ENCODE measurements around the gene CEP104.

CEP104 gene

DNA sequence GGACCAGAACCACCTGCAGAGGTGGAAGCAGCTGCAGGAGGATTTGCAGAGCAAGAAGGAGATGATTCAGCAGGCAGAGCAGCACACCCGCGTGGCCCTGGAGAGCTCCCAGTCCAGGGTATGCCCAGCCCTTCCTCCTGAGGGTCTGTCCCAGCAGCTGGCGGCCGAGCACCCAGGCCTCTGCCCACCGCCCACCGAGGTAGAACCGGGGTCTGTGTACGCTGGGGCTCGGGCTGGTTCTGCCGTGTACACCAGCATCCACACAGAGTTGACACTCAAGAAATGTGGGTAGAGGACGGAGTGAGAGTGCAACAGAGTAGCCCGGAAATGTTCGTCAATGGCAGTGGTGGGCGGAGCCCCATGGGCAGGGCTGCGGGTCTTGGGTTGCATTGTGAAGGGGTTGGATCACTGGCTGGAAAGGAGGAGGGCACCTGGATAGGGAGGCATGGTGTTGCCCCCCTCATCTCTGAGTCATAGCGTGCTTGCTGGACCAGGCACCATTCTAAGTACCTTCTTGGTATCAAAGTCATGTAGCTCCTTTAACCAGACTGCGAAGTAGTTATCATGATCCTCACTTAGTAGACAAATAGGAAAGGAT lies 89.6 kb downstream of the CEP104 start:
- DNase-seq (ENCODE audit: low read depth): no peak
- no peak for TF ChIP-seq CTCF (conservative IDR thresholded peaks at IDR 0.05; ENCODE audit: control insufficient read depth, insufficient read depth, low read depth, low read length)
- no peak overlapping the region for H3K4me3 ChIP-seq (ENCODE audit: control insufficient read depth, low read depth, low read length)

GRCh38 chr1:3763351-3764125 lies 93.5 kb downstream of the CEP104 start:
- no peak for DNase-seq (ENCODE audit: low read depth)
- TF ChIP-seq CTCF (conservative IDR thresholded peaks at IDR 0.05; ENCODE audit: control insufficient read depth, insufficient read depth, low read depth, low read length): no peak
- H3K4me3 ChIP-seq (ENCODE audit: control insufficient read depth, low read depth, low read length): no peak overlapping the region

DNA sequence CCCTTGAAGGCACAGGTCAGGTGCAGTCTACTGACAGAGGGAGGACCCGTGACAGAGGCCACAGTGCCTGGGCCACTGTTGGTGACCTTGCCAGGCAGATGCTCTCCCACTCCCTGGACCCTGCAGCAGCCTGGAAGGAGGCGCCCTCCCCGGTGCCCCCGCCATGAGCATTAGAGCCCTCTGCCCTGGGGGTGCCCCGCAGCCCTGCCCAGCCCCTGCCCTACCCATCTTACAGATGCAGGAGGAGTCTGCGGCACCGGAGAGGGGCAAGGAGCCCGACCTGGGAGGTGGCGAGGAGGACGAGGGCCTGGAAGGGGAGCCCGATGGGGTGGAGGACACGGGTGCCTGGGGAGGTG lies 94.2 kb downstream of the CEP104 start:
- TF ChIP-seq CTCF (conservative IDR thresholded peaks at IDR 0.05; ENCODE audit: control insufficient read depth, insufficient read depth, low read depth, low read length): no peak
- no peak overlapping the region for H3K4me3 ChIP-seq (ENCODE audit: control insufficient read depth, low read depth, low read length)
- DNase-seq (ENCODE audit: low read depth): no peak

- DNase-seq (ENCODE audit: low read depth): no peak
- TF ChIP-seq CTCF (conservative IDR thresholded peaks at IDR 0.05; ENCODE audit: control insufficient read depth, insufficient read depth, low read depth, low read length): no peak
- no peak overlapping the region for H3K4me3 ChIP-seq (ENCODE audit: control insufficient read depth, low read depth, low read length)
Measured at GRCh38 chr1:3762151-3762872, 94.7 kb downstream of the CEP104 start.

Measured in fibroblast of mammary gland (primary cell).